Caco-2 (cell line): ENCODE data around the gene GRID1. TPM values are rescaled to one million over a fixed set of nuclear protein-coding genes. Genes with fewer than 3 reads are reported as not detected.

Experiments used
- BruUV-seq: library from RNA; stranded (reverse); fragments of 400-500 nt; replicated peaks from 2 replicates; lab custom pipeline; 2021; lab: Mats Ljungman, UMichigan
- CTCF ChIA-PET: fragments of 300-600 bp; sonication (Branson Sonifier 250); formaldehyde crosslinking; loops from one replicate; lab custom pipeline; 2022; ENCODE audit warnings: antibody characterized with exemption; lab: Charles Lee
- POLR2A ChIA-PET: fragments of 300-600 bp; sonication (Branson Sonifier 250); formaldehyde crosslinking; loops from one replicate; lab custom pipeline; 2022; ENCODE audit warnings: antibody characterized with exemption; lab: Charles Lee
- DNase-seq, 2 experiments: peaks; one replicate each; pipeline versions ENCODE4 v3.0.0 to v3.0.0-alpha.2; 2020 to 2022
- H3K27me3 ChIP-seq: replicated peaks from 2 replicates; pipeline ENCODE4 v1.6.0; 2011; ENCODE audit warnings: low read length; ENCODE audit not compliant: control insufficient read depth, insufficient read depth
- H3K36me3 ChIP-seq: 2 replicates; pipeline ENCODE4 v1.5.1; 2011; ENCODE audit warnings: low read length; ENCODE audit not compliant: control insufficient read depth, insufficient read depth
- H3K4me1 ChIP-seq: fragments of 250-450 bp; sonication (Bioruptor Pico); 2 replicates; pipeline ENCODE4 v1.5.1; 2020; ENCODE audit warnings: mild to moderate bottlenecking
- H3K4me3 ChIP-seq: 2 replicates; pipeline ENCODE4 v1.5.1; 2011; ENCODE audit warnings: low read depth, mild to moderate bottlenecking, control low read depth, low read length
- H3K9me3 ChIP-seq: fragments of 250-450 bp; sonication (Bioruptor Pico); 2 replicates; pipeline ENCODE4 v1.5.1; 2020; ENCODE audit warnings: mild to moderate bottlenecking, moderate library complexity
- H3K27ac Mint-ChIP-seq: one replicate; pipeline ENCODE4 v1.8.0; 2022; ENCODE audit warnings: mixed read lengths; ENCODE audit not compliant: unreplicated experiment
- H3K27me3 Mint-ChIP-seq: one replicate; pipeline ENCODE4 v1.8.0; 2022; ENCODE audit warnings: mixed read lengths; ENCODE audit not compliant: insufficient read depth, unreplicated experiment
- H3K36me3 Mint-ChIP-seq: one replicate; pipeline ENCODE4 v1.8.0; 2022; ENCODE audit warnings: mild to moderate bottlenecking, mixed read lengths; ENCODE audit not compliant: insufficient read depth, unreplicated experiment
- H3K4me1 Mint-ChIP-seq: one replicate; pipeline ENCODE4 v1.8.0; 2022; ENCODE audit warnings: low read depth, mixed read lengths; ENCODE audit not compliant: unreplicated experiment
- H3K4me3 Mint-ChIP-seq: one replicate; pipeline ENCODE4 v1.8.0; 2022; ENCODE audit warnings: mild to moderate bottlenecking, moderate library complexity, mixed read lengths; ENCODE audit not compliant: unreplicated experiment
- H3K9me3 Mint-ChIP-seq: one replicate; pipeline ENCODE4 v1.8.0; 2022; ENCODE audit warnings: mixed read lengths; ENCODE audit not compliant: unreplicated experiment
- intact Hi-C: fragments of 100-400 bp; cut with micrococcal nuclease; formaldehyde crosslinking; loops from one replicate; pipeline ENCODE4 v1.10.0; 2022; ENCODE audit not compliant: unreplicated experiment
- total RNA-seq: library from RNA; stranded (reverse); gene quantifications from 2 replicates; pipeline ENCODE4 v1.2.3, GENCODE V29; 2022
- TF ChIP-seq, protein P1 (sequence below), 2 experiments: fragments of 200-600 bp in 1 of 2; IDR thresholded peaks; 1 replicate in 1 of 2; 2 replicates in 1 of 2; pipeline versions ENCODE4 v1.5.1 to v1.8.0; 2011 to 2022; ENCODE audit warnings: antibody characterized with exemption in 1 of 2, control low read depth in 1 of 2, inconsistent platforms in 1 of 2, low read depth in 1 of 2, low read length in 1 of 2, mild to moderate bottlenecking in 1 of 2, moderate library complexity in 1 of 2; ENCODE audit not compliant: insufficient read depth in 1 of 2, severe bottlenecking in 1 of 2, unreplicated experiment in 1 of 2

GRID1 gene
- total RNA-seq, 1 experiment from 2014 or later = 8.0 TPM

DNA sequence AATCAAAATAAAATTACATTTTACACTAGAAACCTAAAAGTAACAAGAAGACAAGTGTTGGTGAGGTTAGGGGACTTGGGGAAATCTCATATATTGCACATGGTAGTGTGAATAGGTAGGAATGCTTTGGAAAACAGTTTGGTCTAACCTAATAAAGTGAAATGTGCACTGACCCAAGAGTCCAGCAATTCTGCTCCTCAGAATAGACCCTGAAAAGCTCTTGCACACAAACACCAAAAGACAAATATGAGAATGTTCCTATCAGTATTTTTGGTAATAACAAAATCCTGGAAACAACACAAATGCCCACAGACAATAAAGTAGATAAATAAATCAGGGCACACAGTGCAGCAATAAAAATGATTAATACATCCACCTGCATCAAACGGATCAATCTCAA, 165.7 kb downstream of the GRID1 start:
- H3K27ac Mint-ChIP-seq = no peak overlapping the region
- H3K9me3 ChIP-seq = no peaks in the 10 kb centered on the region
- H3K36me3 ChIP-seq = no peaks in the 10 kb centered on the region
- H3K9me3 Mint-ChIP-seq = no peaks in the 10 kb centered on the region
- no peaks in the 10 kb centered on the region for H3K4me1 ChIP-seq
- no peaks in the 10 kb centered on the region for H3K27me3 ChIP-seq
- no peak overlapping the region for H3K4me3 Mint-ChIP-seq
- no peak for DNase-seq
- intact Hi-C loops = loop anchor here (5.0 kb wide), 1 partner anchor 106 kb away; no protein-coding TSS in a partner anchor
- TF ChIP-seq, protein P1, sequence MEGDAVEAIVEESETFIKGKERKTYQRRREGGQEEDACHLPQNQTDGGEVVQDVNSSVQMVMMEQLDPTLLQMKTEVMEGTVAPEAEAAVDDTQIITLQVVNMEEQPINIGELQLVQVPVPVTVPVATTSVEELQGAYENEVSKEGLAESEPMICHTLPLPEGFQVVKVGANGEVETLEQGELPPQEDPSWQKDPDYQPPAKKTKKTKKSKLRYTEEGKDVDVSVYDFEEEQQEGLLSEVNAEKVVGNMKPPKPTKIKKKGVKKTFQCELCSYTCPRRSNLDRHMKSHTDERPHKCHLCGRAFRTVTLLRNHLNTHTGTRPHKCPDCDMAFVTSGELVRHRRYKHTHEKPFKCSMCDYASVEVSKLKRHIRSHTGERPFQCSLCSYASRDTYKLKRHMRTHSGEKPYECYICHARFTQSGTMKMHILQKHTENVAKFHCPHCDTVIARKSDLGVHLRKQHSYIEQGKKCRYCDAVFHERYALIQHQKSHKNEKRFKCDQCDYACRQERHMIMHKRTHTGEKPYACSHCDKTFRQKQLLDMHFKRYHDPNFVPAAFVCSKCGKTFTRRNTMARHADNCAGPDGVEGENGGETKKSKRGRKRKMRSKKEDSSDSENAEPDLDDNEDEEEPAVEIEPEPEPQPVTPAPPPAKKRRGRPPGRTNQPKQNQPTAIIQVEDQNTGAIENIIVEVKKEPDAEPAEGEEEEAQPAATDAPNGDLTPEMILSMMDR (IDR thresholded peaks at IDR 0.05; ENCODE audit: insufficient read depth in 1 of 2, low read depth in 1 of 2, low read length in 1 of 2, severe bottlenecking in 1 of 2, unreplicated experiment in 1 of 2) = no peak
- no peak overlapping the region for H3K4me3 ChIP-seq
- H3K27me3 Mint-ChIP-seq = peaks cover 19% of the 10 kb centered on the region
- ChIA-PET CTCF (no interaction called here), POLR2A (no interaction called here)
- no peaks in the 10 kb centered on the region for H3K4me1 Mint-ChIP-seq
- no peaks in the 10 kb centered on the region for H3K36me3 Mint-ChIP-seq
- no TSS peak for BruUV-seq

DNA sequence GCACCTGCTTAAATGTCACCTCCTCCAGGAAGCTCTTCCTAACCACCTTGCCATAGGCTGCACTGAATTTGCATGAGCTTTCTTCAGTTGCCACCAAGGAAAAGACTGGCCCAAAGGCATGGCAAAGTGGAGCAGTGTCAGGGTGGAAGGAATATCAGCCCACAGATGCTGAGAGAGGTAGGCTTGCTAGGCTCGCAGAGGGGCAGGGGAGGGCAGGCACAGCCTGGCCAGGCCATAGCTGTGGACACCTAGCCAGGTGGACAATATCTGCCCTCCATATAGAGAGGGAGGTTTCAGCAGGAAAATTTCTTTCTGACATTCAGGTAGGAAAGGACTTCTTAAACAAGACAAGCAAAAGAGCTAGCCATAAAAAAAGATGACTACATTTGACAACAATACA, 166.3 kb downstream of the GRID1 start:
- ChIA-PET CTCF (no interaction called here), POLR2A (no interaction called here)
- no peaks in the 10 kb centered on the region for H3K4me1 ChIP-seq
- H3K4me3 Mint-ChIP-seq = no peak overlapping the region
- no peak overlapping the region for H3K4me3 ChIP-seq
- H3K27me3 ChIP-seq = no peaks in the 10 kb centered on the region
- H3K9me3 Mint-ChIP-seq = no peaks in the 10 kb centered on the region
- no peaks in the 10 kb centered on the region for H3K36me3 ChIP-seq
- peaks cover 19% of the 10 kb centered on the region for H3K27me3 Mint-ChIP-seq
- DNase-seq = no peak
- TF ChIP-seq, protein P1 (IDR thresholded peaks at IDR 0.05; ENCODE audit: insufficient read depth in 1 of 2, low read depth in 1 of 2, low read length in 1 of 2, severe bottlenecking in 1 of 2, unreplicated experiment in 1 of 2) = no peak
- H3K9me3 ChIP-seq = no peaks in the 10 kb centered on the region
- BruUV-seq = no TSS peak
- H3K4me1 Mint-ChIP-seq = no peaks in the 10 kb centered on the region
- no peaks in the 10 kb centered on the region for H3K36me3 Mint-ChIP-seq
- no peak overlapping the region for H3K27ac Mint-ChIP-seq
- intact Hi-C loops = loop anchor here (5.0 kb wide), 1 partner anchor 107 kb away; no protein-coding TSS in a partner anchor

GRCh38 chr10:86199041-86199440, 167.6 kb downstream of the GRID1 start:
- Histone ChIP-seq H3K36me3 (no peaks in the 10 kb centered on the region), H3K27me3 (no peaks in the 10 kb centered on the region), H3K4me1 (no peaks in the 10 kb centered on the region), H3K4me3 (no peak overlapping the region), H3K9me3 (no peaks in the 10 kb centered on the region)
- TF ChIP-seq, protein P1 (IDR thresholded peaks at IDR 0.05; ENCODE audit: insufficient read depth in 1 of 2, low read depth in 1 of 2, low read length in 1 of 2, severe bottlenecking in 1 of 2, unreplicated experiment in 1 of 2) = no peak
- Mint-ChIP-seq H3K36me3 (no peaks in the 10 kb centered on the region), H3K4me3 (no peak overlapping the region), H3K4me1 (no peaks in the 10 kb centered on the region), H3K9me3 (no peaks in the 10 kb centered on the region), H3K27me3 (peaks cover 21% of the 10 kb centered on the region), H3K27ac (no peak overlapping the region)
- ChIA-PET CTCF (no interaction called here), POLR2A (no interaction called here)
- no TSS peak for BruUV-seq
- intact Hi-C loops = no loop called here
- DNase-seq = no peak
